WTC11 (cell line): ENCODE measurements around the gene PTPRT.

Experiments used
- CREB1 ChIP-seq: sonication (generic); formaldehyde crosslinking; IDR thresholded peaks from 2 replicates; pipeline ENCODE4 v1.8.0; 2023; ENCODE audit warnings: mild to moderate bottlenecking, missing genetic modification reagents
- NFE2L1 ChIP-seq: sonication (generic); formaldehyde crosslinking; IDR thresholded peaks from 2 replicates; pipeline ENCODE4 v1.8.1; 2023; ENCODE audit warnings: missing genetic modification reagents
- NFYB ChIP-seq: sonication (generic); formaldehyde crosslinking; conservative IDR thresholded peaks from 2 replicates; pipeline ENCODE4 v1.8.0; 2022; ENCODE audit warnings: low read depth, missing genetic modification reagents

- no peak for TF ChIP-seq NFYB (CRISPR knock-in tag)
- TF ChIP-seq NFE2L1 (CRISPR knock-in tag), result no peak
- TF ChIP-seq CREB1, result no peak
These were observed 8.9 kb upstream of the PTPRT start for GRCh38 chr20:43198607-43199006.
